ENCODE measurements around the gene ST3GAL3. TPM values are rescaled to one million over a fixed set of nuclear protein-coding genes. Genes with fewer than 3 reads are reported as not detected.

ST3GAL3 gene
- total RNA-seq, 1 experiment from 2014 or later, result 8.6 TPM

DNA sequence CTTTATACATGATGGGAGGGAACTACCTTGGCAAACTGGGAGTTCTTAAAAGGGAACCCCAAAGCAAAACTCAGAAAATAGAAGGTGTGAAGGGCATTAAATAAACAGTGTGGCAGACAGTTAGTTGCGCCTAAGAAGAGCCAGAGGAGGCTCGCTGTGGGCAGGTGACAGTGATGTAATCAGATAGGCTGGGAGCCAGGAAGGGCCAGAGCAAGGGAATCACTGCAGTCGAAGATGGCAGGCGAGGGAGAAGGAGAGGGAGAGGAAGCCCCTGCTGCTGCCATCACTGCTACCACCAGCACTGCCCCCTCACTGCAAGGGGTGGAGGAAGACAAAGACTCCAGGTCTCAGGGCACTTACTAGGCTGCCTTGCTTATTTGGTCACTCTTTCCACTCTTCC lies 97.2 kb downstream of the ST3GAL3 start:
- no peak overlapping the region for H3K27ac Mint-ChIP-seq
- POLR2A ChIA-PET, result no interaction called here
- H3K4me3 Mint-ChIP-seq, result no peak overlapping the region
- TF ChIP-seq, protein P1, sequence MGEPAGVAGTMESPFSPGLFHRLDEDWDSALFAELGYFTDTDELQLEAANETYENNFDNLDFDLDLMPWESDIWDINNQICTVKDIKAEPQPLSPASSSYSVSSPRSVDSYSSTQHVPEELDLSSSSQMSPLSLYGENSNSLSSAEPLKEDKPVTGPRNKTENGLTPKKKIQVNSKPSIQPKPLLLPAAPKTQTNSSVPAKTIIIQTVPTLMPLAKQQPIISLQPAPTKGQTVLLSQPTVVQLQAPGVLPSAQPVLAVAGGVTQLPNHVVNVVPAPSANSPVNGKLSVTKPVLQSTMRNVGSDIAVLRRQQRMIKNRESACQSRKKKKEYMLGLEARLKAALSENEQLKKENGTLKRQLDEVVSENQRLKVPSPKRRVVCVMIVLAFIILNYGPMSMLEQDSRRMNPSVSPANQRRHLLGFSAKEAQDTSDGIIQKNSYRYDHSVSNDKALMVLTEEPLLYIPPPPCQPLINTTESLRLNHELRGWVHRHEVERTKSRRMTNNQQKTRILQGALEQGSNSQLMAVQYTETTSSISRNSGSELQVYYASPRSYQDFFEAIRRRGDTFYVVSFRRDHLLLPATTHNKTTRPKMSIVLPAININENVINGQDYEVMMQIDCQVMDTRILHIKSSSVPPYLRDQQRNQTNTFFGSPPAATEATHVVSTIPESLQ (CRISPR knock-in tag; IDR thresholded peaks at IDR 0.05), result no peak
- TF ChIP-seq ZNF138 (CRISPR knock-in tag; conservative IDR thresholded peaks at IDR 0.05) (no peak), EMX1 (CRISPR knock-in tag; IDR thresholded peaks at IDR 0.05) (no peak)
- TF ChIP-seq, protein P2, sequence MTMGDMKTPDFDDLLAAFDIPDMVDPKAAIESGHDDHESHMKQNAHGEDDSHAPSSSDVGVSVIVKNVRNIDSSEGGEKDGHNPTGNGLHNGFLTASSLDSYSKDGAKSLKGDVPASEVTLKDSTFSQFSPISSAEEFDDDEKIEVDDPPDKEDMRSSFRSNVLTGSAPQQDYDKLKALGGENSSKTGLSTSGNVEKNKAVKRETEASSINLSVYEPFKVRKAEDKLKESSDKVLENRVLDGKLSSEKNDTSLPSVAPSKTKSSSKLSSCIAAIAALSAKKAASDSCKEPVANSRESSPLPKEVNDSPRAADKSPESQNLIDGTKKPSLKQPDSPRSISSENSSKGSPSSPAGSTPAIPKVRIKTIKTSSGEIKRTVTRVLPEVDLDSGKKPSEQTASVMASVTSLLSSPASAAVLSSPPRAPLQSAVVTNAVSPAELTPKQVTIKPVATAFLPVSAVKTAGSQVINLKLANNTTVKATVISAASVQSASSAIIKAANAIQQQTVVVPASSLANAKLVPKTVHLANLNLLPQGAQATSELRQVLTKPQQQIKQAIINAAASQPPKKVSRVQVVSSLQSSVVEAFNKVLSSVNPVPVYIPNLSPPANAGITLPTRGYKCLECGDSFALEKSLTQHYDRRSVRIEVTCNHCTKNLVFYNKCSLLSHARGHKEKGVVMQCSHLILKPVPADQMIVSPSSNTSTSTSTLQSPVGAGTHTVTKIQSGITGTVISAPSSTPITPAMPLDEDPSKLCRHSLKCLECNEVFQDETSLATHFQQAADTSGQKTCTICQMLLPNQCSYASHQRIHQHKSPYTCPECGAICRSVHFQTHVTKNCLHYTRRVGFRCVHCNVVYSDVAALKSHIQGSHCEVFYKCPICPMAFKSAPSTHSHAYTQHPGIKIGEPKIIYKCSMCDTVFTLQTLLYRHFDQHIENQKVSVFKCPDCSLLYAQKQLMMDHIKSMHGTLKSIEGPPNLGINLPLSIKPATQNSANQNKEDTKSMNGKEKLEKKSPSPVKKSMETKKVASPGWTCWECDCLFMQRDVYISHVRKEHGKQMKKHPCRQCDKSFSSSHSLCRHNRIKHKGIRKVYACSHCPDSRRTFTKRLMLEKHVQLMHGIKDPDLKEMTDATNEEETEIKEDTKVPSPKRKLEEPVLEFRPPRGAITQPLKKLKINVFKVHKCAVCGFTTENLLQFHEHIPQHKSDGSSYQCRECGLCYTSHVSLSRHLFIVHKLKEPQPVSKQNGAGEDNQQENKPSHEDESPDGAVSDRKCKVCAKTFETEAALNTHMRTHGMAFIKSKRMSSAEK (CRISPR knock-in tag; IDR thresholded peaks at IDR 0.05; ENCODE audit: borderline replicate concordance), result no peak
- TF ChIP-seq, protein P3, sequence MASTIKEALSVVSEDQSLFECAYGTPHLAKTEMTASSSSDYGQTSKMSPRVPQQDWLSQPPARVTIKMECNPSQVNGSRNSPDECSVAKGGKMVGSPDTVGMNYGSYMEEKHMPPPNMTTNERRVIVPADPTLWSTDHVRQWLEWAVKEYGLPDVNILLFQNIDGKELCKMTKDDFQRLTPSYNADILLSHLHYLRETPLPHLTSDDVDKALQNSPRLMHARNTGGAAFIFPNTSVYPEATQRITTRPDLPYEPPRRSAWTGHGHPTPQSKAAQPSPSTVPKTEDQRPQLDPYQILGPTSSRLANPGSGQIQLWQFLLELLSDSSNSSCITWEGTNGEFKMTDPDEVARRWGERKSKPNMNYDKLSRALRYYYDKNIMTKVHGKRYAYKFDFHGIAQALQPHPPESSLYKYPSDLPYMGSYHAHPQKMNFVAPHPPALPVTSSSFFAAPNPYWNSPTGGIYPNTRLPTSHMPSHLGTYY (CRISPR knock-in tag; IDR thresholded peaks at IDR 0.05), result no peak
- H3K27me3 Mint-ChIP-seq (ENCODE audit: low read depth), result no peaks in the 10 kb centered on the region; the same call in 1 of the 2 replicates
- CTCF ChIA-PET, result interaction anchor here (1.0 to 1.3 kb wide), 2 partner anchors 39 to 130 kb away, joined by 3 read pairs; no protein-coding TSS in a partner anchor
- H3K4me1 Mint-ChIP-seq, result no peaks in the 10 kb centered on the region
- peaks cover 10% of the 10 kb centered on the region for H3K36me3 Mint-ChIP-seq
- peaks cover 11% of the 10 kb centered on the region for H3K9me3 Mint-ChIP-seq
- peak; percentile 41; the same call in 1 of the 2 replicates for ATAC-seq
- no peak for DNase-seq (ENCODE audit: low spot score)

DNA sequence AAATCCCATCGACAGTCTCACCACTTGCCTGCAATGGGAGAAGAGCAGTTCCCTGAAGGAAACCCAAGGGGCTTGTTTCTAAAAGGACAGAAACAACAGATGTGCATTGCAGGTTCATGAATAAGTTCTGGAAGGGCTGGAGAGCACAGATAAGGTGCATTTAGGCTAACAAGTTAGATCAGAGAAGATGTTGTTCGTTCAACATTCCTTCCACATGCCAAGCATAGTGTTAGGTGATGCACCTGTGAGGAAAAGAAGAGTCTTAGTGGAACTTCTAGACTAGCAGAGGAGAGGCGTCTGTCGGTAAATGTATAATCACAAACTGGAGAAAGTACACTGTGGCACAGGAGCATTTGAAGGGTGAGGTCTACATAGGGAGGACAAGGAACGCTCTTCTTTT lies 98.0 kb downstream of the ST3GAL3 start:
- ChIA-PET CTCF (no interaction called here), POLR2A (no interaction called here)
- Mint-ChIP-seq H3K4me3 (no peak overlapping the region), H3K27ac (no peak overlapping the region), H3K36me3 (peaks cover 10% of the 10 kb centered on the region), H3K4me1 (no peaks in the 10 kb centered on the region), H3K27me3 (ENCODE audit: low read depth) (no peaks in the 10 kb centered on the region; the same call in 1 of the 2 replicates), H3K9me3 (peaks cover 11% of the 10 kb centered on the region)
- DNase-seq (ENCODE audit: low spot score) (no peak), ATAC-seq (no peak)
- TF ChIP-seq TEAD4 (CRISPR knock-in tag; IDR thresholded peaks at IDR 0.05), result no peak
- no peak for TF ChIP-seq ETV6 (CRISPR knock-in tag; IDR thresholded peaks at IDR 0.05)
- TF ChIP-seq SP1 (CRISPR knock-in tag; conservative IDR thresholded peaks at IDR 0.05), result no peak
- no peak for TF ChIP-seq KAT7 (CRISPR knock-in tag; IDR thresholded peaks at IDR 0.05; ENCODE audit: borderline replicate concordance)
- TF ChIP-seq ZNF219 (CRISPR knock-in tag; IDR thresholded peaks at IDR 0.05; ENCODE audit: borderline replicate concordance), result no peak
- TF ChIP-seq FOXJ3 (CRISPR knock-in tag; IDR thresholded peaks at IDR 0.05; ENCODE audit: borderline replicate concordance), result no peak
- TF ChIP-seq EMX1 (CRISPR knock-in tag; IDR thresholded peaks at IDR 0.05), result no peak
- no peak for TF ChIP-seq ZNF671 (CRISPR knock-in tag; IDR thresholded peaks at IDR 0.05)
- no peak for TF ChIP-seq TCF7 (CRISPR knock-in tag; IDR thresholded peaks at IDR 0.05; ENCODE audit: low read depth)
- TF ChIP-seq ESRRA (CRISPR knock-in tag; IDR thresholded peaks at IDR 0.05; ENCODE audit: borderline replicate concordance), result no peak
- no peak for TF ChIP-seq SMAD3 (CRISPR knock-in tag; IDR thresholded peaks at IDR 0.05; ENCODE audit: borderline replicate concordance)
- TF ChIP-seq, protein P4, sequence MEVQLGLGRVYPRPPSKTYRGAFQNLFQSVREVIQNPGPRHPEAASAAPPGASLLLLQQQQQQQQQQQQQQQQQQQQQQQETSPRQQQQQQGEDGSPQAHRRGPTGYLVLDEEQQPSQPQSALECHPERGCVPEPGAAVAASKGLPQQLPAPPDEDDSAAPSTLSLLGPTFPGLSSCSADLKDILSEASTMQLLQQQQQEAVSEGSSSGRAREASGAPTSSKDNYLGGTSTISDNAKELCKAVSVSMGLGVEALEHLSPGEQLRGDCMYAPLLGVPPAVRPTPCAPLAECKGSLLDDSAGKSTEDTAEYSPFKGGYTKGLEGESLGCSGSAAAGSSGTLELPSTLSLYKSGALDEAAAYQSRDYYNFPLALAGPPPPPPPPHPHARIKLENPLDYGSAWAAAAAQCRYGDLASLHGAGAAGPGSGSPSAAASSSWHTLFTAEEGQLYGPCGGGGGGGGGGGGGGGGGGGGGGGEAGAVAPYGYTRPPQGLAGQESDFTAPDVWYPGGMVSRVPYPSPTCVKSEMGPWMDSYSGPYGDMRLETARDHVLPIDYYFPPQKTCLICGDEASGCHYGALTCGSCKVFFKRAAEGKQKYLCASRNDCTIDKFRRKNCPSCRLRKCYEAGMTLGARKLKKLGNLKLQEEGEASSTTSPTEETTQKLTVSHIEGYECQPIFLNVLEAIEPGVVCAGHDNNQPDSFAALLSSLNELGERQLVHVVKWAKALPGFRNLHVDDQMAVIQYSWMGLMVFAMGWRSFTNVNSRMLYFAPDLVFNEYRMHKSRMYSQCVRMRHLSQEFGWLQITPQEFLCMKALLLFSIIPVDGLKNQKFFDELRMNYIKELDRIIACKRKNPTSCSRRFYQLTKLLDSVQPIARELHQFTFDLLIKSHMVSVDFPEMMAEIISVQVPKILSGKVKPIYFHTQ (CRISPR knock-in tag; IDR thresholded peaks at IDR 0.05), result no peak
- TF ChIP-seq, protein P5, sequence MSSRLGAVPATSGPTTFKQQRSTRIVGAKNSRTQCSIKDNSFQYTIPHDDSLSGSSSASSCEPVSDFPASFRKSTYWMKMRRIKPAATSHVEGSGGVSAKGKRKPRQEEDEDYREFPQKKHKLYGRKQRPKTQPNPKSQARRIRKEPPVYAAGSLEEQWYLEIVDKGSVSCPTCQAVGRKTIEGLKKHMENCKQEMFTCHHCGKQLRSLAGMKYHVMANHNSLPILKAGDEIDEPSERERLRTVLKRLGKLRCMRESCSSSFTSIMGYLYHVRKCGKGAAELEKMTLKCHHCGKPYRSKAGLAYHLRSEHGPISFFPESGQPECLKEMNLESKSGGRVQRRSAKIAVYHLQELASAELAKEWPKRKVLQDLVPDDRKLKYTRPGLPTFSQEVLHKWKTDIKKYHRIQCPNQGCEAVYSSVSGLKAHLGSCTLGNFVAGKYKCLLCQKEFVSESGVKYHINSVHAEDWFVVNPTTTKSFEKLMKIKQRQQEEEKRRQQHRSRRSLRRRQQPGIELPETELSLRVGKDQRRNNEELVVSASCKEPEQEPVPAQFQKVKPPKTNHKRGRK (CRISPR knock-in tag; IDR thresholded peaks at IDR 0.05; ENCODE audit: borderline replicate concordance), result no peak
- no peak for TF ChIP-seq JAZF1 (CRISPR knock-in tag; IDR thresholded peaks at IDR 0.05)
- TF ChIP-seq MYBL2 (CRISPR knock-in tag; IDR thresholded peaks at IDR 0.05), result no peak
- no peak for TF ChIP-seq RORB (CRISPR knock-in tag; IDR thresholded peaks at IDR 0.05)
- TF ChIP-seq, protein P6, sequence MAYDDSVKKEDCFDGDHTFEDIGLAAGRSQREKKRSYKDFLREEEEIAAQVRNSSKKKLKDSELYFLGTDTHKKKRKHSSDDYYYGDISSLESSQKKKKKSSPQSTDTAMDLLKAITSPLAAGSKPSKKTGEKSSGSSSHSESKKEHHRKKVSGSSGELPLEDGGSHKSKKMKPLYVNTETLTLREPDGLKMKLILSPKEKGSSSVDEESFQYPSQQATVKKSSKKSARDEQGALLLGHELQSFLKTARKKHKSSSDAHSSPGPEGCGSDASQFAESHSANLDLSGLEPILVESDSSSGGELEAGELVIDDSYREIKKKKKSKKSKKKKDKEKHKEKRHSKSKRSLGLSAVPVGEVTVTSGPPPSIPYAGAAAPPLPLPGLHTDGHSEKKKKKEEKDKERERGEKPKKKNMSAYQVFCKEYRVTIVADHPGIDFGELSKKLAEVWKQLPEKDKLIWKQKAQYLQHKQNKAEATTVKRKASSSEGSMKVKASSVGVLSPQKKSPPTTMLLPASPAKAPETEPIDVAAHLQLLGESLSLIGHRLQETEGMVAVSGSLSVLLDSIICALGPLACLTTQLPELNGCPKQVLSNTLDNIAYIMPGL (CRISPR knock-in tag; IDR thresholded peaks at IDR 0.05), result no peak

Data from WTC11 (cell line).